Left colon (tissue), 2 donors: Measurements from ENCODE around the gene MT1F. TPM values are rescaled to one million over a fixed set of nuclear protein-coding genes. Genes with fewer than 3 reads are reported as not detected.
A peak's percentile ranks its signal among the peaks of the same experiment; 100 is the strongest.
"Not testable (repeated sequence)": the region's sequence is repeated elsewhere in the genome, so short reads cannot be mapped to it uniquely, and the experiment has no call there.

Experiments used
- ATAC-seq: fragments of 200-7000 bp; cut with Tn5 transposase; one replicate; pipeline ENCODE4 v1.9.1; 2020; ENCODE audit warnings: mild to moderate bottlenecking, moderate library complexity
- DNase-seq, 2 donors: peaks; one replicate each; pipeline ENCODE4 v3.0.0-alpha.2; 2020
- intact Hi-C, 2 donors: fragments of 100-400 bp; cut with DNase I in 1 of 2; cut with micrococcal nuclease in 1 of 2; formaldehyde crosslinking; loops; one replicate each; pipeline versions ENCODE4 v1.11.2 to v1.14.0; 2022; cut with DNase I, micrococcal nuclease
- total RNA-seq, 2 donors: library from RNA; stranded (reverse); fragmentation: NEBNext Ultra II Directional; extraction: Animal tissue kit (Norgen Biotek cat#: 25700); gene quantifications; one replicate each; pipeline ENCODE4 v1.2.1, GENCODE V29; 2021
- donor health status: DM: no; HTN: no; CAD: no.
- donor health status: DM: yes; HTN: yes; CAD: no.

Gene MT1F
- total RNA-seq, 2 donors from 2014 or later = 9.0 to 71.2 TPM

- peak; percentile 74 to 85 for DNase-seq
- peak; percentile 91 for ATAC-seq
- intact Hi-C loops = no loop called here
Observed at GRCh38 chr16:56667581-56668571, 10.1 kb downstream of the MT1F start, which contains the start of gene MT1G. Gene MT1G (minus strand): TSS chr16:56668065. CDS start chr16:56667993, 72 bp downstream.

- ATAC-seq = peak; percentile 60
- peak; percentile 52 to 54 for DNase-seq
- intact Hi-C loops = no loop called here
Observed at GRCh38 chr16:56669005-56669839, 11.5 kb downstream of the MT1F start, which contains the start of gene MT1H. Gene MT1H (plus strand): TSS chr16:56669814. CDS start chr16:56669885, 71 bp downstream.

DNA sequence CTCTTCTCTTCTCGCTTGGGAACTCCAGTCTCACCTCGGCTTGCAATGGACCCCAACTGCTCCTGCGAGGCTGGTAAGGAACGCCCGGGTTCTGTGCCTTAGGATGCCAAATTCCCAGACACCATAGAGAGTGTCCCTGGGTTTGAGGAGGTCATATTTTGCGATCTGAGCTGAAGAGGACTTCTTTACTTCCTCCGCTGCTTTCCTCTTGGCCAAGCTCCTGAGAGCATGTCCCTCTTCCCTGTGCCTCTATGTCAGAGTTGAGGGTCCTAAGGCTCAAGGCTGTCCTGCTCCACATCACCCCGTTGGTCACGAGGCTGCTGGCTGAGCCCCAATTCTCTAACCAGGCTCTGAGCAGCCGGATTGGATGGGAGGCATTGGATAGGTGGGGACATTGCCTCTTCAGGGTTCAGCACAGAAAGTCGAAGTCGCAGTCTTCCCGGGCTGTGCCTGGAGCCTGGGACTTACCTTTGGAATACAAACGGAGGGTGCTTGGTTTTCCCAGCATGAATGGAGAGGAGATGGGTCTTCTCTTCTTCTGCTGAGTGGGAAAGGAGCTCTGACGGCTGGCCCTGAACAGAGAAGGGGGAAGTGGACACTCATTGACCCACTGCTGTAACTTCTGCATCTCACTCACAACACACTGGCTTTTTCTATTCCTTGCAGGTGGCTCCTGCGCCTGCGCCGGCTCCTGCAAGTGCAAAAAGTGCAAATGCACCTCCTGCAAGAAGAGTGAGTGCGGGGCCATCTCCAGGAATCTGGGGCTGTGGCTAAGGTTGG is 12.3 kb downstream of the MT1F start:
- no peak for ATAC-seq
- intact Hi-C loops = no loop called here
- no peak for DNase-seq

- intact Hi-C loops = no loop called here
- ATAC-seq = no peak
Observed at GRCh38 chr16:56670620-56670934, 12.8 kb downstream of the MT1F start.

DNA sequence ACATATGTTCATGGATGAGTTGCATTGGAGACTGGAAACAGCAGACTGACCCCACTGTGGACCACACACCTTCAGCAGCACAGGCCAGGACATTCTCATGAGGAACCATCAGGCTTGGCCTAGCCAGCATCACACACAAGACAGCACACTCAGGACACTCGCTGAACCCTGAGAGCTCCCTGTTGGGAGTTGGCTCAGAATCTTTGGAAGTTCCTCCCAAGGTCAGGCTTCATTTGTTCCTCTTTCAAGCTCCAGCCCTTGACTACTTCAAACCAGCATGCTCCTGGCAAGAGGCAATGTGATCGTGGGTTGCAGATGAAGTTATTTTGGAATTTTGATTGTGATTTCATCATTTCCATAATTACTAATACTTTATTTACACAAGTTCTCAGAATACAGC is 13.9 kb downstream of the MT1F start:
- ATAC-seq, intact Hi-C loops, DNase-seq: not testable (repeated sequence)

More at GRCh38 chr16:56670620-56670934, 12.8 kb downstream of the MT1F start:
- no peak for DNase-seq

DNA sequence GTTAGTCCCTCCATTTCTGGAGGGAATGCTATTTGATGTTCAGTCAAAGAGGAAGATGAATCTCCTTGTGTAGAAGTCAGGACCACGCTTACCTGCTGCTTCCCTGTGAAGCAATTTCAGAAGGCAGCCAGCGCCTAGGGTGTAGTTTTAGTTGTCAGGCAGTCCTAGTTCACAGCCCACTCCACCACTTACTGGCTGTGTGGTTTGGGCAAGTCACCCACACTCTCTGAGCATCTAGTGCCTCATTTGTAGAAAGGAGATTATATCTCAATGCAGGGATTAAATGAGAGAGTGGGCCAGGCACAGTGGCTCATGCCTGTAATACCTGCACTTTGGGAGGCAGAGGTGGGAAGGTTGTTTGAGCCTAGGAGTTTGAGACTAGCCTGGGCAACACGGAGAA is 14.4 kb downstream of the MT1F start:
- intact Hi-C loops, DNase-seq, ATAC-seq: not testable (repeated sequence)

GRCh38 chr16:56672761-56673536 is 15.2 kb downstream of the MT1F start:
- ATAC-seq = no peak
- intact Hi-C loops = no loop called here
- no peak for DNase-seq

DNA sequence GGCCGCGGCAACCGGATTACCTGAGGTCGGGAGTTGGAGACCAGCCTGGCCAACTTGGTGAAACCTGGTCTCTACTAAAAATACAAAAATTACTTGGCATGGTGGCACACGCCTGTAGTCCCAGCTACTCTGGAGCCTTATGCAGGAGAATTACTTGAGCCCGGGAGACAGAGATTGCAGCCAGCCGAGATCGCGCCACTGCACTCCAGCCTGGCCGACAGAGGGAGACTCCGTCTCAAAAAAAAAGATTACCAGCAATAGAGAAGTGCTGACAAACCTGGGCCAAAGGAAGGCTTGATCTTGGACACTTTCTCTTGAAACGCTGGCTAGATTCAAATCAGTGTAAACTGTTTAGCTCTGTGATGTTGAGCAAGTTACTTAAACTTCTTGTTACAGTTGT is 16.2 kb downstream of the MT1F start:
- DNase-seq (peak in 1 of 2 donors; percentile 38), ATAC-seq (peak; percentile 39)
- intact Hi-C loops = no loop called here

- intact Hi-C loops, ATAC-seq, DNase-seq: not testable (repeated sequence)
Observed at GRCh38 chr16:56674570-56674969, 16.8 kb downstream of the MT1F start.

DNA sequence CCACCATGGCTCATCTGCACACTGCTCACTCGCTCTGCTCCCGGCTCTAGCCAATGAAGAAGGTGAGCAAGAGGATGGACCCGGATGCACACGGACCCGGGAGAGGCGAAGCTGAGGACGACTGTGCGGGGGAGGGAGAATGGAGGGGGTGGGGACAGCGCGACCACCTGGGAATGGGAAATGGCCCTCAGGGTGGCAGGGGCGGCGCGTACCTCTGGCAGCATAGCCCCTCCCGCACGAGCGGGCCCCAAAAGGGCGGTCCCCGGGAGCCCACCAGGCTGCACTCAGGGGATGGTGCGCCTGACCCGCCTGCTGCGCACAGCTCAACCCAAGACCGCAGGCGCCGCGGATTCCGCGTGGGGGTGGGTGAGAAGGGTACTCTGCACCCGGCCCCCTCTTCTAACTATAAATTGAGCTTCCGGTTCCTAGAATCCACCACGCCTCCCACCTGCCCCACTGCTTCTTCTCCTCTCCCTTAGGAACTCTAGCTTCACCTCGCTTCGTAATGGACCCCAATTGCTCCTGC is 18.0 kb downstream of the MT1F start:
- intact Hi-C loops = no loop called here
- peak; percentile 74 for ATAC-seq
- peak in 1 of 2 donors; percentile 41 for DNase-seq

GRCh38 chr16:56677474-56677873 is 19.7 kb downstream of the MT1F start:
- intact Hi-C loops = no loop called here
- no peak for DNase-seq
- no peak for ATAC-seq

GRCh38 chr16:56679078-56679730 is 21.4 kb downstream of the MT1F start:
- ATAC-seq = no peak
- no peak for DNase-seq
- intact Hi-C loops = no loop called here

DNA sequence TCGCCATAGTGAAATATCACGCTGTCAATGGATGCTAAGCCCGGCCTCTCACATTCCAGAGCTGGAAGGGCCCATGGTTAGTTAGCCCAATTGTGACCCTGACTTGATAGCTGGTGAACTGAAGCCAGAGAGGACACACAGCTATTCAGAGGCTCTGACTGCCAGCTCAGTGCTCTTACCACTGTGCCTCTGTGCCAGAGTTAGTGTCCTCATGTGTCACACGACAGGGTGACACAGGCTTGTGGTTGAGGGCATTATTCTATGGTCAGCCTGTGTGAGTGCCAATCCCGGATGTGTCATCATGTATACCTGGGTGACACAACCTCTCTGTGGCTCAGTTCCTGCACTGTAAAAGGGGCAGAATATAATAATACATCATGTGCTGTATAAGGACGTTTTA is 22.1 kb downstream of the MT1F start:
- DNase-seq = no peak
- no peak for ATAC-seq
- intact Hi-C loops = no loop called here

DNA sequence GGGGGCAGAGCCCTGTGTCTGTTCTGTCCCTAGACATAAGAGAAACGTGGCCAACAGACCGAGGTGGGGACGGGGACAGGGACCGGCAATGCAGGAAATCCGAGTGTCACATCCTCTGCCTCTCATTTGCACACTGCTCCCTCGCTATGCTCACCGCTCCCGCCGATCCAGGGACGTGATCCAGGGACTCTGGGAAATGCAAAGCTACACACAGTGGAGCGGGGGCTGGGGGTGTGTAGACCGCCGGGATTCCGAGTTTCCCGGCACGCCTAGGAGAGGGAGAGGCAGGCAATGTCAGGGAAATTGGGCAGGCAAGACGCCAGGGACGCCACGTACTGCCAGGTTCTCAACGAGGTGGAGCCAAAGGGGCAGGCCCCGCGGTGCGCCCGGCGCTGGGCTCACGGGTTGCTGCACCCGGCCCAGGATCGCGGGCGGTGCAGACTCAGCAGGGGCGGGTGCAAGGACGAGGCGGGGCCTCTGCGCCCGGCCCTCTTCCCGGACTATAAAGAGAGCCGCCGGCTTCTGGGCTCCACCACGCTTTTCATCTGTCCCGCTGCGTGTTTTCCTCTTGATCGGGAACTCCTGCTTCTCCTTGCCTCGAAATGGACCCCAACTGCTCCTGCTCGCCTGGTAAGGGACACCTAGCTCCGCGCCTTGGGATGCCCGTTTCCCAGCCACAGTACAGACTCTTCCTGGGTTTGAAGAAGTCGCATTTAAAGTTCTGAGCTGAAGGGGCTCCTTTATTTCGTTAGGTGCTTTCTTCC is 24.4 kb downstream of the MT1F start, which contains the start of gene MT1X:
Gene MT1X, plus strand, starts transcription at position 532 of the 764 bp plus-strand sequence. Its CDS starts 71 bp downstream, at position 603.
- intact Hi-C loops = no loop called here
- ATAC-seq (peak; percentile 99), DNase-seq (peak; percentile 94)

DNA sequence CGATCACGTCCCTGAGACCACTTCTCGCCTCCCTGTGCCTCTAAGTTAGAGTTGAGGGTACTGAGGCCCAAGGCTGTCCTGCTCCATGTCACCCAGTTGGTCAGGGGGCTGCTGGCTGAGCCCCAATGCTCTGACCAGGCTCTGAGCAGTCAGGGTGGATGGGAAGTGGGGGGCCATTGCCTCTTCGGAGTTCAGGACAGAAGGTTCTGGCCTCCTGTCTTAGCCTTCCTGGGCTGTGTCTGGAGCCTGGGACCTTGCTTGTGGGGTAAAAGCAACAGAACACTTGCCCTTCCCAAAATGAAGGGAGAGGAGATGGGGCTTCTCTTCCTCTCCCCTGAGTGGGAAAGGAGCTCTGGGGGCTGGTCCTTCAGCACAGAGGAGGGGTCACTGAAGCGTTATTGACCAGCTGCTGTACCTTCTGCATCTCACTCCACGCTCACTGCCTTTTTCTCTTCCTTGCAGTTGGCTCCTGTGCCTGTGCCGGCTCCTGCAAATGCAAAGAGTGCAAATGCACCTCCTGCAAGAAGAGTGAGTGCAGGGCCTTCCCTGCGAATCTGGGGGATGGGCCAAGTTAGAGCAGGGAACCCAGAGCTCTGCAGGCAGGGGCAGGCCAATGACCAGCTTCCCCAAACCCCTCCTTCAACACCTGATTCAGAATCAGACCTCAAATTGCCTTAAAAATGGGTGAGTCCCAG is 25.1 kb downstream of the MT1F start:
- peak; percentile 30 to 32 for DNase-seq
- ATAC-seq = peak; percentile 19
- intact Hi-C loops = no loop called here
